Gastroesophageal sphincter (tissue), 3 donors: Measurements from ENCODE around the gene IRF5.

Experiments
- EP300 ChIP-seq: sonication (generic); formaldehyde crosslinking; IDR thresholded peaks from one replicate; pipeline ENCODE4 v1.6.1; 2017; ENCODE audit warnings: antibody characterized with exemption, mild to moderate bottlenecking
- POLR2A ChIP-seq, 2 donors: fragments of 450-650 bp; IDR thresholded peaks; one replicate each; pipeline ENCODE4 v1.6.1; 2017; ENCODE audit warnings: antibody characterized with exemption in 2 of 2, mild to moderate bottlenecking in 2 of 2, moderate library complexity in 1 of 2
- TF ChIP-seq, protein P1 (sequence below), 4 experiments: fragments of 200-600 bp in 2 of 4; fragments of 450-650 bp in 2 of 4; sonication (generic) in 1 of 4; IDR thresholded peaks; one replicate each; pipeline ENCODE4 v1.5.1; 2017 to 2019; ENCODE audit warnings: antibody characterized with exemption in 4 of 4, mild to moderate bottlenecking in 2 of 4, moderate library complexity in 2 of 4

DNA sequence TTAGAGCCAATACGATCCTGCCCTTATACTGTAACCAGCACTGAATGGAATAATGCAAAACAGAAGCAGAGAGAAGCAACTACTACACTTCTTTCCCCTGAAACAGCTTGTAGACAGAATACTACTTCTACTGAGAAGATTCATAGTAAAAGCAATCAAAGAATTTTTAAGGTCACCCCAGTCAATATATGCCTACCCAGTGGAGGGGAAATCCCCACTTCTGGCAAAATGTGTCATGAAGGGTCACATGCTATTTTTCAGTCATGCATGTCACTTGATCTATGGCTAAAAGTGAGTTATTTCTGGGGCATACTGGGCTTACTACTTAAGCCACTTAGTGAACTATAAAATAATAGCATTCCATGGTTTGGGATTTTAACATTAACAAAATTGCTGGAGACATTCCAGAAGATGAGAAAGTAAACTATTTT, 25.6 kb downstream of the IRF5 start:
- TF ChIP-seq, protein P1, sequence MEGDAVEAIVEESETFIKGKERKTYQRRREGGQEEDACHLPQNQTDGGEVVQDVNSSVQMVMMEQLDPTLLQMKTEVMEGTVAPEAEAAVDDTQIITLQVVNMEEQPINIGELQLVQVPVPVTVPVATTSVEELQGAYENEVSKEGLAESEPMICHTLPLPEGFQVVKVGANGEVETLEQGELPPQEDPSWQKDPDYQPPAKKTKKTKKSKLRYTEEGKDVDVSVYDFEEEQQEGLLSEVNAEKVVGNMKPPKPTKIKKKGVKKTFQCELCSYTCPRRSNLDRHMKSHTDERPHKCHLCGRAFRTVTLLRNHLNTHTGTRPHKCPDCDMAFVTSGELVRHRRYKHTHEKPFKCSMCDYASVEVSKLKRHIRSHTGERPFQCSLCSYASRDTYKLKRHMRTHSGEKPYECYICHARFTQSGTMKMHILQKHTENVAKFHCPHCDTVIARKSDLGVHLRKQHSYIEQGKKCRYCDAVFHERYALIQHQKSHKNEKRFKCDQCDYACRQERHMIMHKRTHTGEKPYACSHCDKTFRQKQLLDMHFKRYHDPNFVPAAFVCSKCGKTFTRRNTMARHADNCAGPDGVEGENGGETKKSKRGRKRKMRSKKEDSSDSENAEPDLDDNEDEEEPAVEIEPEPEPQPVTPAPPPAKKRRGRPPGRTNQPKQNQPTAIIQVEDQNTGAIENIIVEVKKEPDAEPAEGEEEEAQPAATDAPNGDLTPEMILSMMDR (IDR thresholded peaks at IDR 0.05), result no peak
- no peak for TF ChIP-seq POLR2A (IDR thresholded peaks at IDR 0.05)
- TF ChIP-seq EP300, result no peak
